Measurements from ENCODE around the gene CHPT1.
"Not testable (repeated sequence)": the region's sequence is repeated elsewhere in the genome, so short reads cannot be mapped to it uniquely, and the experiment has no call there.

The CHPT1 gene

DNA sequence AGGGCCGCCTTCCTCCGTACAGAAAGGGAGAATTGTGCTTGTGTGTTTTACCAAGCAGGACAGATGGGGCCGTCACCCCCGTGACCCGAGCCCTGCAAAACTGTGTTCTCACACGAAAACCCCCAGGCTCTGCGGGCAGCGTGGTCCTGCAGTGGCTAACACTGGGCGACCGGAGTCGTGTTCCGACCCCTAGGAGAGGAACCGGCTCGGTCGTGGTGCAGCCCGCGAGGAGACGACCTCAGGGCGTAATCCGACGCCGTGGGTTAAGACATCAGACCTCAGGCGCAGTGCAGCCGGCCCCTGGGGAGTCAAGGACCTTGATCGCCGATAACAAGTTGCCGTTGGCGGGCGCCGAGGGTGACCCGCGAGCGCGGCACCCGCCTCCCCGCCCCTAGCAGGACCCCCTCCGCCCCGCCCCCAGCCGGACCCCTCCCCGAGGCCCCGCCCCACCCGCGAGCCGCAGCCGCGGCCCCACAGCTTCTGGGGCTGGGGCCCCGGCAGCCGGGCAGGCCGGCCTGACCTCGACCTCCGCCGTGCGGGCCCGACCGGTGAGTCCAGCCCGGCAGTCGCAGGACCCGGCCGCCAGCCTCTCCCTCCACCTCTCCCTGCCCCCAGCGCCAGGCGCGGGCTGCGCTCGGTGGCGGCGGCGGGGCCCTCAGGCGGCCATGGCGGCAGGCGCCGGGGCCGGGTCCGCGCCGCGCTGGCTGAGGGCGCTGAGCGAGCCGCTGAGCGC lies at the start of gene CHPT1:
CHPT1 (plus strand) TSS at position 444 of the 733 bp plus-strand sequence; CDS start at position 666, 222 bp downstream.
- peak; percentile 44 for DNase-seq

DNA sequence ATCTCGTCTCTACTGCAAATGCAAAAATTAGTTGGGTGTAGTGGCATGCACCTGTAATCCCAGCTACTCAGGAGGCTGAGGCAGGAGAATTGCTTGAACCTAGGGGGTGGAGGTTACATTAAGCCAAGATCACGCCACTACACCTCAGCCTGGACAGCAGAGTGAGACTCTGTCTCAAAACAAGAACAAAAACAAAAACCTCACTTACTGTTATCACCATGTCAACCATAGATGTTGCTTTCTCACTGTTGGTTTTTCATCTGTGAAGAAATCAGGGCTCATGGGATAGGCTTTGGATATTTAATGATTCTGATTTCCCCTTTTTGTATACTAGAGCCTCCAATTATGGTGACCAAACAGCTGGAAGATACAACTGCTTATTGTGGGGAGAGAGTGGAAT lies 49.7 kb upstream of the CHPT1 start:
- no peak for DNase-seq

DNA sequence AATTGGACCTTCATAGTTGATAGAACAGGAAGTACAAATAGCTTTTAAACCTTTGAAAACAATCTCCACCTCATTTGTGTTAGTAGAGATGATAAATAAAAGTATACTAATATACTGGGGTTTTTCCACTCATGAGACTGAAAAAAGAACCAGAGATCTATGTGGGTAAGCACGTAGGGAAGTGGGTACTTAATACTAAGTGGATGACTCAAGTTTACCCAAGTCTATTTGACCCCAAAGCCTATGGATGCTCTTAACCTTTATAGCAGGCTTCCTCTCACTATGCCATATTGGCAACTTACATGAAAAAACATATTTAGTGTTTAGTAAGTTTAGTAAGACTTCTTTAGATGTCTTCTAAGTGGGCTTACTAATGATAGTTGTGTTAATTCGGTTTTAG lies 49.2 kb upstream of the CHPT1 start:
- DNase-seq = no peak

DNA sequence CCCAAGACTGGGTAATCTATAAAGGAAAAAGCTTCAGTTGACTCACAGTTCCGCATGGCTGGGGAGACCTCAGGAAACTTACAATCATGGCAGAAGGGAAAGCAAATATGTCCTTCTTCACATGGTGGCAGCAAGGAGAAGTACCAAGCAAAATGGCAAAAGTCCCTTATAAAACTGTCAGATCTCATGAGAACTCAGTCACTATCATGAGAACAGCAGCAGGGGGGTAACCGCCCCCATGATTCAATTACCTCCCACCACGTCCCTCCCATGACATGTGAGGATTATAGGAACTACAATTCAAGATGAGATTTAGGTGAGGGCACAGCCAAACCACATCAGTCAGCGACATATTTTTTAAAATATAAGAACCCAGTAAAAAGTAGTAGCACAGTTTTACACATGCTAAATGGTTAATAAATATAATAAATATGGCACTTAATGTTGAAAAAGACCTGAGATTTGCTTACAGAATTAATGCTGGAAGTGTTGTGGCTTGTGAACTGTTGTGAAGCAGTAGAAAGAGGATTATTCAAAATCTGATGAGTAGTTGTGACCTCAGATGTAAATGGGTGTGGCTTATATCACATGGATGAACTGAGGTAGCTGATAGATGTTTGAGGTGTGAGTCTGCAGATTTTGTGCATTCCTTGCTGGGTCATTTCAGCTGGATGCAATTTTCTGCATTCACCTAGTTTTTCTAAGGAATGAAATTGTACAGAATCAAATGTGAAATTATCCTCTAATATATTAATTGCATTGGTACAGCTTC lies 46.9 kb upstream of the CHPT1 start:
- no peak for DNase-seq

DNA sequence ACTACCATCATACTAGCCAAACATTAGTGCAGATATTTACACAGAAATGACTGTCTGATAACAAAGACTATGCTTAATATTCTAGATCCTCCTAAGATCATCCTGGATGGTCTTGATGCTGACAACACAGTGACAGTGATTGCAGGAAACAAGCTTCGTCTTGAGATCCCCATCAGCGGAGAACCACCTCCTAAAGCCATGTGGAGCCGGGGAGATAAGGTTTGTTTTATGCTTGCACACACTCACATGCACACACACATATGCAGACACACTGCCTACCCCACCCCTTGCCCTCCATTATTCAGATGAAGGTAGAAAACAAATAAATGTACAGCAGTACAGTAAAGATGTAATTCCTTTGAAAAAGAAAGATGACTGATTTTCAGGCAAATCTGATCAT lies 44.4 kb upstream of the CHPT1 start:
- DNase-seq = no peak

DNA sequence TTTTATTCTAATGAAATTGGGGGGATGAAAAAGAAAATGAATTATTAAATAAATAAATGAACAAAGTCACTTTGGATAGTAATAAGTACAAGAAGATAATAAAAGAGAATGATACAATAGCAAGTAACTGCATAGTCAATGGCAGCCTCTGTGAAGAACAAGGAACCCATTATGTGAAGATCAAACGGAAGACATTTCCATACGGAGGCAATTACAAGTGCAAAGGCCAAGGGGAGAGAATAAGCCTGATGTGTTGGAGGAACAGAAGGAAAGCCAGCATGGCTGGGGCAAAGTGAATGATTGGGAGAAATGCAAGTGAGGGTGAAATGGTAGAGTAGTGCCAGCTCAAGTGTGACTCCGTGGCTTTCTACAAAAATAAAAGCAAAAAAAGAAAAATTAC lies 43.9 kb upstream of the CHPT1 start:
- DNase-seq = no peak

DNA sequence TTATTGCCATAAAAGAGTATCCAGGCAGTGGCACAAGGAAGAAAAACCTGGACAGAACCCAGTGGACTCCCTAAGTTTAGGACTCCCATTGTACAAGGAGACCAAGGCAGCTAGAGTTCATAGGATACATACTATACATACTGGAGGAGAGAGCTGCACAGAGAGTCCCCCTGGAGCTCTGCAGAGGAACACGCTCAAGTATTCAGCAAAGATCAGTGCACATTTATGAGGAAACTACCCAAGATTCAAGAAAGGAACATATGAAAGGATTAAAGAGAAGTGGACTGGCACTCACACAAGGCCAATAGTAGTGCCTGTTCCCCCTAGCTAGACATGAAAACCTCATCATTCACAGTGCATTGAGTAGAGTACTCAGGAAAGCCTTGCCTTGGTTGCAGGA lies 43.0 kb upstream of the CHPT1 start:
- DNase-seq = no peak

DNA sequence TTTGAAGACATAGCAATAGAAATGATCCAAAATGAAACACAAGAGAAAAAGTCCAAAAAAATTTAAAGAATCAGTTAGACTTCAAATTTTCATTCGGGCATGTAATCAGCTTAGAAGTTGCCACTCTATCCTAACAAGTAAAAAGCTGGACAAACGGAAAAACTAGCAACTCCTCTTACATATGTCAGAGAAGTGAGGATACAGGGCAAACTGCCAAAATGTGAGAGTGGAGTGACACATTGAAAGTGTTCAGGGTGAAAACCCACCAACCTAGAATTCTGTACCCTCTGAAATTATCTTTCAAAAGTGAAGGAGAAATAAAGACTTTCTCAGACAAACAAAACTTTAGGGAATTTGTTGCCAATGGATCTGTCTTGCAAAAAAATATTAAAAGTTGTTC lies 42.0 kb upstream of the CHPT1 start:
- no peak for DNase-seq

DNA sequence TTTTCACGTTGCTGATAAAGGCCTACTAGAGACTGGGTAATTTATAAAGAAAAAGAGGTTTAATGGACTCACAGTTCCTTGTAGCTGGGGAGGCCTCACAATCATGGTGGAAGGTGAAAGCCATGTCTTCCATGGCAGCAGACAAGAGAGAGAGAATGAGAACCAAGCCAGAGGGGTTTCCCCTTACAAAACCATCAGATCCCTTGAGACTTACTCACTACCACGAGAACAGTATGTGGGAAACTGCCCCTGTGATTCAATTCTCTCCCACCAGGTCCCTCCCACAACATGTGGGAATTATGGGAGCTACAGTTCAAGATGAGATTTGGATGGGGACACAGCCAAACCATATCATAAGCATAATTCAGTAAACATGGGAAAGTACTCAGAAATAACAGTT lies 36.8 kb upstream of the CHPT1 start:
- DNase-seq = not testable (repeated sequence)

DNA sequence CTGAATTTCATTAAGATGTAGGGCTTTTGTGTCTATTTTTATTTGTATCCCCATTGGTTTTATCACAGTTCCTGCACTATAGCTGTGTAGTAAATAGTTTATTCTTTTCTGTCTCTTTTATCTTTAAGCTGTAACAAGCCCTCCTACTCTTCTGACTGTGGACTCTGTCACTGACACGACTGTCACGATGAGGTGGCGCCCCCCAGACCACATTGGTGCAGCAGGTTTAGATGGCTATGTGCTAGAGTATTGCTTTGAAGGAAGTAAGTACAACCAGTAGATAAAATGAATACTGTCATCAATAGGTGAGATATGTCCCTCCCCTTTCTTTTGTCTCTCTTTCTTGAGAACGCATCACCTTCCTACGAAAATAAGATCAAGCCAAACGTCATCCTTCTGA lies 34.1 kb upstream of the CHPT1 start:
- DNase-seq = no peak

DNA sequence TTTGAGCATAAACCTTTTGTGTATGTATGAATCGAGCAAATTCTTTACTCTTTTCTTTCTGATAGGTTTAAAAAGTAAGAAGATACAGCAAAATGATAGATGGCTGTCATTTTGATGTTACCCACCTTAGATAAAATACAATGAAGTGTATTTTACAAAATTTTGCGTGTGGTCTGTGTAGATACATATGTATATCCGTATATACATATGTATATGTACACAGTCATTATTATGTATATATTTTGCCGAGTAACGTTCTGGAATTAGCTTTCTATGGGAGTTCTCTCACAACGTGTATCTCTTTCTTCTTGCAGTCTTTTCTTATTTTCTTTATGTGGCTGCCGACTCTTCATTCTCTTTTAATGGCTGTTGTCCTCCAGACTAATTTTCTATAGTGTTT lies 32.4 kb upstream of the CHPT1 start:
- no peak for DNase-seq

DNA sequence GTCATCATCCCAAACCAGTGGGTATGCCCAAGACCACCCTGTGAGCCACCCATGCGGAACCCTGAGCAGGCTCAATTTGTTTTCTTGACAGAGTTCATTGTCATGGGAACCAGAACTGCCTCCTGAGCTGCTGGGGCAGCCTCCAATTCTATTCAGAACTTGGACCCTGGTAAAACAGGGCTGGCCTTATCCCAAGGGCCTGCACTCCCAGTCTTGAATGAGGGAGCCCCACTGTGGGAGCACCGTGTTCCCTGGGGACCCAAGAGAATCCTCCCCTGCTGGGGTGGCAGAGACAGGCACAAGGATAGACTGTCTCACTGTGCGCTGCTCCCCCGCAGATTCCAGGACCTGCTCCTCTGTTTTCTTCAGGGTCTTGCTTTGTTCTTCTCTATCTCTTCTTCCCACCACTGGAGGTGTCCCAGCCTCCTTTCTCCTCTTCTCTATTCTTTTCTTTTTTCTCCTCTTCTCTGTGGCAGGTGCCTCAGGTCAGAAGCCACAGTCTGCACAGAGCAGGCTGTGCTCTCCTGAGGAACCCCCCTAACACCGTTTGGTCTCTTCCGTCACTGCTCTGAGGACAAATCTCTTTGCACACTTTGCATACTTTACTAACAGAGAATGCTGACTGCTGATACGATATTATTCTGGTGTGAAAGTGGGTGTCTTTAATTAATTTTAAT lies 31.2 kb upstream of the CHPT1 start:
- no peak for DNase-seq

DNA sequence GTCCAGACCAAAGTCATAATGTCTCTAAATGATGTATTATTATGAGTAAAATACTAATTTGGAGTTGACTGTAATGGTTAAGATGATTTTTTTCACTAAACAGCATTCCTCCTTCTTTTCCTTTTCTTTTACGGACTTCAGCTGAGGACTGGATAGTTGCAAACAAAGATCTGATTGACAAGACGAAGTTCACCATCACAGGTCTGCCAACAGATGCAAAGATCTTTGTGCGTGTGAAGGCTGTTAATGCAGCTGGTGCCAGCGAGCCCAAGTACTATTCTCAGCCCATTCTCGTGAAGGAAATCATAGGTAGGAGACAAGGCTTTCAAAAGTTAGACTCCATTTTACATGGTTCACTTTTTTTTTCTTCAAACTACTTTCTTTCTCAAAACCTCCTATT lies 29.8 kb upstream of the CHPT1 start:
- no peak for DNase-seq

DNA sequence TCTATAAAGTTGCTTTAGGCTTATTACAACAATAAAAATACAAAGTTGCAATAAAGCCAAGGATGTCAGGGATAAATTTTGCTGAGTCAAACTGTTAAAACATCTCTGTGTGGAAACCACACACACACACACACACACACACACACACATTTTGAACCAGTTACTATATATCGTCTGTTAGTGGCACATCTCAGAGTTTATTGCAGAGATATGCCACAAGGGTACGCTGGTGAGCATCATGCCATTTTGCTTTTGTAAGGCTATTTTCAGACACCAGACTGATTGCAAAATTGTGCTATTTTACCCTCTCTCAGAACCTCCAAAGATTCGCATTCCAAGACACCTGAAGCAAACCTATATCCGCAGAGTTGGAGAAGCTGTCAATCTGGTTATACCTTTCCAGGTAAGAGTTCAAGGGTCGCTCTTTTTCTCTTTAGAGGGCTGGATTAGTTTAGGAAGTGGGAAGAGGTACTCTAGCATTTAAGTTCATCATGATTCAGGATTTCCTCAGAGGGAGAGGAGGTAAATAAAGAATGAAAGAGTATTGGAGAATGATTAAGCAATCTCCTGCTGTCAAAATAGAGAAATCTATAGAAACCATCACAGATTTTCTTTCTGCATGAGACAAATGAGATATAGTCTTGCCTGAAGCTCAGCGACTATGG lies 27.3 kb upstream of the CHPT1 start:
- no peak for DNase-seq

DNA sequence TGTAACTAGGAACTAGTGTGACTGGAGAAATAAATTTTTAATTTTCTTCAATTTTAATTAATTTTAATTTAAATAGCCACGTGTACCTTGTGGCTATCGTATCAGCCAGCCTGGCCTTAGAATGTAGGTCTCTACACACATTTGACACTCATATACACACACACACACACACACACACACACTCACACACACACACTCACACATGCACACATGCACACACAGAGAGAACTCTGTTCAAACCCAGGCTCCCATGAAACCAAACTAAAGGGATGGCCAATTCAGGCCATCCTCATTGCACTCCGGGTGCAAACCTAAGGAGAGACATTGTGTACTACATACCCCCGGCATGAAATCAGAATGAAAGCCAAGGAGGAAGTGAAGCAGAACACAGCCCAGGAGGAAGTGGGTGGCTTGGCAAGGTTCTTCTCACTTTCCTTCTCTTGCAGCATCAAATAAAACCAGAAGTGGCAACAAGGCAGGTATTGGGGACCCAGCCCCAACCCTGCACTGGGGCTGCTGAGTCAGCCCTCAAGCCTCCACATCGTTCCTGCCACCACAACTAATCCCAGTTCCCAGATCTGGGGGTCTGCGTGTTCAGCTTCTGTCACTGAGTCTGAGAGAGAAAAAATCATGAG lies 26.2 kb upstream of the CHPT1 start:
- DNase-seq = no peak

DNA sequence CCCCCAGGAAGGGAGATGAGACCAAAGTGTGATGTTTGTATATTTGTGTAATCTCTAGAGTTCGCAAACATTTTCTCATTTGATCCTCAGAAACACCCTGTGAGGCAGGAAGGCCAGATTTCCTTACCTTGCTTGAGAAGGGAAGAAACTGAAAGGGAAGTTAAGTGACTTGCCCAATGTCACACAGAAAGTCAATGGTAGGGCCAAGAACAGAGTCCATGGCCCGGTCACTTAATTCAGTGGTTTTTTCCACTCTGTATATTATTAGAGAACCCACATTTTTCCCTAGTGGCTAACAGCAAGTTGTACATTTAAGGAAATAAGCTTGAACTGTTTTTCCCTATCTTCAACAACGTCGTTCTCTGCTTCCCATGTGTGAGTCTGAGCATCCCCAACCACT lies 25.6 kb upstream of the CHPT1 start:
- no peak for DNase-seq

DNA sequence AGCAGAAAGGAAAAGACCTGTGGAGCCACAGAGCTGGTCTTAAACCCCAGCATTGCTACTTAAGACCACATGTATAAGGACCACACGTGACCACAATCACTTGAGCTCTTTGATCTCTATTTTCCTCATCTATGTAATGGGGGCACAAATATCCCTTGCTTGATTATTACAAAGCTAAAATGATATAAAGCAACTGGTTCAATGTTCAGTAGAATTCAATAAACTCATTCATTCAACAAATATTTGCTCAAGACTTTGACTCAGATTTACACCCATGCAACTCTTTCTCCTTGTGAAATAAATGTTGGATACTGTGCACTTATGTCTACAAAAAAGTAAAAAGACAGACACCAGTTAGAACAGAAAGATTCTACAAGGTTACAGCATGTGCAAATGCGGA lies 21.9 kb upstream of the CHPT1 start:
- no peak for DNase-seq

DNA sequence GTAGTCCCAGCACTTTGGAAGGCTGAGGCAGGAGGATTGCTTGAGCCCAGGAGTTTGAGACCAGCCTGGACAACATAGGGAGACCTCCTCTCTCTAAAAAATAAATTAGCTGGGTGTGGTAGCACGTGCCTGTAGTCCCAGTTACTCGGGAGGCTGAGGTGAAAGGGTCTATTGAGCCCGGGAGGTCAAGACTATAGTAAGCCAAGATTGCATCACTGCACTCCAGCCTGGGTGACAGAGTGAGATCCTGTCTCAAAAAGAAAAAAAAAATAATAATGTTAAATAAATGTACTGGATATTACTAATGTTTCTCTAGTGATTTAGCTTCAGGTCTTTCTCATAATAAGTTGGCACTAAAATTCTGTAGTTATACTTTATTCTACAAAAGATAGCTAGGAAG lies 20.9 kb upstream of the CHPT1 start:
- not testable (repeated sequence) for DNase-seq

DNA sequence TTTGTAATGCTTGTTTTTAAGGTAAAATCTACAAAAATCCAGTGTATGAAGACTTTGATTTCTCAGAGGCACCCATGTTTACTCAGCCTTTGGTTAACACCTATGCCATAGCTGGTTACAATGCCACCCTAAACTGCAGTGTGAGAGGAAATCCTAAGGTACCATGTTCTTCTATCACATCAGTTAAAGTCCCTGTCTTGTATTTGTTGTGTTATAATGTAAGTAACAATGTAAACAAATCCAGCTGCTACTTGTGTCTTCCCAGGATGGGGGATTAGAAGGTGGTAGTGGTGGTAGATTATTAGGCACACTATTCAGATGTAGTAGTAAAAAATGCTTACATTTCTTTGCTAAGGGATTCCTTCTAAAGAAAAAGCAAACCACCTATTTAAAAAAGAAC lies 19.4 kb upstream of the CHPT1 start:
- no peak for DNase-seq

DNA sequence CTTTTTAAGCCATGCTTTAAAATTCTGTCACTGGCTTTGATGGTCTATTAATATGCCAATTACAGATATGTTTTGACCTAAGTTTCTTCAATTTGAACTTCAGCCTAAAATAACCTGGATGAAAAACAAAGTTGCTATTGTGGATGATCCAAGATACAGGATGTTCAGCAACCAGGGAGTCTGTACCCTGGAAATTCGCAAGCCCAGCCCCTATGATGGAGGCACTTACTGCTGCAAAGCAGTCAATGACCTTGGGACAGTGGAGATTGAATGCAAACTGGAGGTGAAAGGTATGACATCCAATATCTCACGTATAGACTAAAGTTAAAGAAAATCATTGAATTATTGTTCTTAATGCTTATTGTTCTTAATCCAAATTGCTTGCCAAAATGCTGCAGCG lies 17.2 kb upstream of the CHPT1 start:
- DNase-seq = no peak

DNA sequence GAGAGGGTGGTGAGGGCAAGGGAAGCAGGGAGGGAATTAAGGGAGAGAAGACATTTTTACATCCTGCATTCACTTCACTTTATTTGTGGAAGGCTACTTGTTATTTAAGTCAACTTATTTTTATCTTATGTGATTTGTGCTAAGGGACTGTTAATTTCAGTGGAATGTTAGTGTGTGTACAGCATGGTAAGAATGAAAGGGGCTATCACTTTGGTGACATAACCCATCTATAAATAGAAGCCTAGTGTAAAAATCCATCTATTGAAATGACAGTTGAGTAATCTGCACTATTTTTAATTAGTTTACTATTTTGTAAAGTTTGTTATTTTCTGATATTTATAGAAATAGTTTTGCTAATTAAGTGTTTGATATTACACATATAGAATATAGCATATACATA lies 16.8 kb upstream of the CHPT1 start:
- no peak for DNase-seq

DNA sequence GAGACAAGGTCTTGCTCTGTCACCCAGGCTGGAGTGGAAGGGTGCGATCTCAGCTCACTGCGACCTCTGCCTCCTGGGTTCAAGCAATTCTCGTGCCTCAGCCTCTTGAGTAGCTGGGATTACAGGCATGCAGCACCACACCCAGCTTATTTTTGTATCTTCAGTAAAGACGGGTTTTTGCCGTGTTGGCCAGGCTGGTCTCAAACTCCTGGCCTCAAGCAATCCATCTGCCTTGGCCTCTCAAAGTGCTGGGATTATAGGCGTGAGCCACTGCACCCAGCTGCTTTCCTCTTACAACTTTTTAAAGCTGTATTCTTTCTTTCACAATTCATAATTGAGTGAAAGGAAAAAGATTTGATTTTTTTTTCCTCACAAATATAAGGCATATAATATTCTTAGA lies 15.8 kb upstream of the CHPT1 start:
- DNase-seq = not testable (repeated sequence)

DNA sequence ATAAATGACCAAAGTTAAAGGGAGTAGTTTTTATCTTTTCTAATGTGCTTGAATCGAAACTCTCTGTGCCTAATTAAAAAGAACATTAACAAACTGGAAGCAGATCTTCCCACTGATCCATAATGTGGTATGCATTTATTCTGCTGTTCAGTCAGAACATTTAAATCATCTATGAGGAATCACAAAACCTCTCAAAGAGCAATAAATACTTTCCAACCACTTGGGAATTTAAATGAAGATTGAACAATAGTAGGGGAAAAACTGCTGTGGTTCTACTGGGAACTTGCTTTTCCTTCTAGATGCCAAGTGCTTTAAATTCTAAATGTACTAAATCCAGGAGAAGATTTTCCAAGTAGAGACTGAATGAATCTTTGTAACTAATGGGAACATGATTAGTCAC lies 12.3 kb upstream of the CHPT1 start:
- DNase-seq = no peak
